Measurements from ENCODE around the gene HOXD13.
A peak's percentile ranks its signal among the peaks of the same experiment; 100 is the strongest.

Gene HOXD13

DNA sequence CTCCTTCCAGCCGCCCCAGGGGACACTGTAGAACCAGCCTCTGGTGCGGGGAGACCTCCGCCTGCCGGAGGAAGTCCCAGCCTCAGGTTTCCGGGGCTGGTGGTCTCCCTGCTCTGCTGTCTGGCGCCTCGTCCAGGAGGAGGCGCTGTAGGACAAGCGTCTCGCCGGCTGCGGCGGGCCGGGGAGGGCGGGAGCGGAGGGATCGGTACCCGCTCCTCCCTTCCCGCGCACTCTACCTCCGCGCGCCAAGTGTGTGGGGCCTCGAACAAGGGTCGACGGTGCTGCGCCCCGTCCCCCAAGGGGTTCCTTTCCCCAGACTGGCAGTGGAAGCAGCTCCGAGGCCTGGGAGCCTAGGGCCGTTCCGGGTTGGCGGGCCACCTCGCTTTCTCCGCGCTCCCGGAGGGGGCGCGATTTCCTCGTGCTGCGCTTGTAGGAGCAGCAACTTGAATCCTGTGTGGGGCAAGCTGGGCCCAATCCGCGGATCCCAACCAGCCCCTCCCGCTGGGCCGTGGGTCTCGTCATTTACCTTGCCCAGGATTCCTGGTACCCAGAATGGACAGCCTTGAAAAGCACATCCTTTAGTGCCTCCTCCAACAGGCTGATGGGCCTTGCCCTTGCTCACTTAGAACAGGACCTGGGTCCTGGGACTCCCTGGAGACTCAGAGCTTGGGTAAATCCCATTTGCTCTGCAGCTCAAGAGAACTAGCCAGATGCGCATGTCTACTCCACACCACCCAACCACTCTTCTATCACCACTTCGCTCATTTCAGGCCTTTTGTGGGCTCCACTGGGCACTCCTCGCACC lies 48.2 kb downstream of the HOXD13 start:
- Histone ChIP-seq H3K9me3 (ENCODE audit: control insufficient read depth, insufficient read depth, low read length) (no peaks in the 10 kb centered on the region), H3K4me3 (ENCODE audit: low read length) (peak overlapping the region; percentile 61), H3K4me1 (ENCODE audit: control insufficient read depth, low read length) (peaks cover 3% of the 10 kb centered on the region; the same call in 1 of the 2 replicates), H3K36me3 (ENCODE audit: control insufficient read depth, low read length) (no peaks in the 10 kb centered on the region), H3K27ac (ENCODE audit: low read depth, low read length) (no peak overlapping the region), H3K9me2 (replicated peaks; ENCODE audit: control insufficient read depth, low read length) (no peaks in the 10 kb centered on the region), H3K79me2 (ENCODE audit: control insufficient read depth, low read length) (no peaks in the 10 kb centered on the region), H3K4me2 (ENCODE audit: low read length) (peak overlapping the region; percentile 62), H4K20me1 (ENCODE audit: control insufficient read depth, insufficient read depth, low read depth, low read length) (no peaks in the 10 kb centered on the region), H3K27me3 (ENCODE audit: control insufficient read depth, low read length) (0 out of 2 replicates have a peak, but pooled peaks cover 2% of the 10 kb centered on the region), H3F3A (ENCODE audit: control insufficient read depth, insufficient read depth) (no peaks in the 10 kb centered on the region)
- TF ChIP-seq EZH2phosphoT487 (IDR thresholded peaks at IDR 0.05; ENCODE audit: borderline replicate concordance, low read length): no peak
- TF ChIP-seq, protein P1, sequence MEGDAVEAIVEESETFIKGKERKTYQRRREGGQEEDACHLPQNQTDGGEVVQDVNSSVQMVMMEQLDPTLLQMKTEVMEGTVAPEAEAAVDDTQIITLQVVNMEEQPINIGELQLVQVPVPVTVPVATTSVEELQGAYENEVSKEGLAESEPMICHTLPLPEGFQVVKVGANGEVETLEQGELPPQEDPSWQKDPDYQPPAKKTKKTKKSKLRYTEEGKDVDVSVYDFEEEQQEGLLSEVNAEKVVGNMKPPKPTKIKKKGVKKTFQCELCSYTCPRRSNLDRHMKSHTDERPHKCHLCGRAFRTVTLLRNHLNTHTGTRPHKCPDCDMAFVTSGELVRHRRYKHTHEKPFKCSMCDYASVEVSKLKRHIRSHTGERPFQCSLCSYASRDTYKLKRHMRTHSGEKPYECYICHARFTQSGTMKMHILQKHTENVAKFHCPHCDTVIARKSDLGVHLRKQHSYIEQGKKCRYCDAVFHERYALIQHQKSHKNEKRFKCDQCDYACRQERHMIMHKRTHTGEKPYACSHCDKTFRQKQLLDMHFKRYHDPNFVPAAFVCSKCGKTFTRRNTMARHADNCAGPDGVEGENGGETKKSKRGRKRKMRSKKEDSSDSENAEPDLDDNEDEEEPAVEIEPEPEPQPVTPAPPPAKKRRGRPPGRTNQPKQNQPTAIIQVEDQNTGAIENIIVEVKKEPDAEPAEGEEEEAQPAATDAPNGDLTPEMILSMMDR (IDR thresholded peaks at IDR 0.05; ENCODE audit: low read depth, low read length, poor library complexity, severe bottlenecking): peak; percentile 86

DNA sequence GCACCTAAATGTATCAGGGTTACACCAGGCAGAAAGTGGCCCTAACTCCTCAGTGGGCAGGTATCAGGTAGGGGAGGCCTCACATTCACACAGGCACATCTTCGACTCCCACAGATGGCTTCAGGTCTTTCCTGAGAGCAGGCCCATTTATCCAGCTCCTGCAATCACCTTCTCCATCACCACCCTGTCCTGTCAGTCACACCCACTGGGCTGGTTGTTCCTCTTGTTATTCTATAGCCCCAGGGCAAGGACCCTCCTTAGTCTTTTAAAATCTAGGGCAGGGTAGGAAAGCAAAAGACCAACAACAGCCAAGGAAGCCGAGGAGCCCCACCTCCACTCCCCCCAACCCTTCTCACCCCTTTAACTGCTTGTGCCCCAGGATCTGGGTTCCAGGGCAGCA lies 49.8 kb downstream of the HOXD13 start:
- Histone ChIP-seq H3K9me2 (replicated peaks; ENCODE audit: control insufficient read depth, low read length) (no peaks in the 10 kb centered on the region), H3K79me2 (ENCODE audit: control insufficient read depth, low read length) (no peaks in the 10 kb centered on the region), H3K4me2 (ENCODE audit: low read length) (no peak overlapping the region), H3K4me1 (ENCODE audit: control insufficient read depth, low read length) (peaks cover 3% of the 10 kb centered on the region; the same call in 1 of the 2 replicates), H3F3A (ENCODE audit: control insufficient read depth, insufficient read depth) (no peaks in the 10 kb centered on the region), H4K20me1 (ENCODE audit: control insufficient read depth, insufficient read depth, low read depth, low read length) (no peaks in the 10 kb centered on the region), H3K4me3 (ENCODE audit: low read length) (no peak overlapping the region), H3K27ac (ENCODE audit: low read depth, low read length) (no peak overlapping the region), H3K36me3 (ENCODE audit: control insufficient read depth, low read length) (no peaks in the 10 kb centered on the region), H3K27me3 (ENCODE audit: control insufficient read depth, low read length) (0 out of 2 replicates have a peak, but pooled peaks cover 2% of the 10 kb centered on the region), H3K9me3 (ENCODE audit: control insufficient read depth, insufficient read depth, low read length) (no peaks in the 10 kb centered on the region)
- TF ChIP-seq EZH2phosphoT487 (IDR thresholded peaks at IDR 0.05; ENCODE audit: borderline replicate concordance, low read length): no peak
- TF ChIP-seq, protein P1 (IDR thresholded peaks at IDR 0.05; ENCODE audit: low read depth, low read length, poor library complexity, severe bottlenecking): no peak
